GM13977 (cell line): ENCODE measurements around the gene SMARCA4.

Source experiments
- DNase-seq: peaks from one replicate; pipeline ENCODE4 v3.0.0; 2012; ENCODE audit warnings: low spot score
- CTCF ChIP-seq: IDR thresholded peaks from 2 replicates; pipeline ENCODE4 v1.5.1; 2012; ENCODE audit warnings: mild to moderate bottlenecking, control low read depth; ENCODE audit not compliant: insufficient read depth; ENCODE audit errors: extremely low read depth, missing control alignments
- in situ Hi-C: fragments of 300-500 bp; cut with MboI; formaldehyde crosslinking; loops from one replicate; pipeline ENCODE4 v1.12.0; 2022; ENCODE audit warnings: low sequenced_read_pairs, low pct_unique_long_range_greater_than_20kb, mixed read lengths, inconsistent platforms; ENCODE audit not compliant: unreplicated experiment

The SMARCA4 gene

DNA sequence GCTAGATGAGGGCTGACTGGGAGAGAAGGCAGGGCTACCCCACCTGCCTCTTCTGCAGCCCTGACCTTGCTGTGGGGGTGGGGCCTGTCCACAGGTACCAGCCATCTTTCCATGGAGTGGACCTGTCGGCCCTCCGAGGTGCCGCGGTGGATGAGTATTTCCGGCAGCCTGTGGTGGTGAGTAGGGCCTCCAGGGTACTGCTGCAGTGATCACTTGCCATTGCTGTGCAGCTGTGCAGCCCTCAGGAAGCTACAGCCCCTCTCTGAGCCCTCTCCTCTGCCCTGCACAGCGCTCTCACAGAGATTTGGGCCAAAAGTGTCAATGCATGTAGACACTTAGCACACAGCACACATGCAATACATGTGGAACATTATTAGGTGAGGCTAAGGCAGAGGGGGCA lies 44.2 kb upstream of the SMARCA4 start:
- in situ Hi-C loops: no loop called here
- no peak for DNase-seq
- TF ChIP-seq CTCF: no peak

DNA sequence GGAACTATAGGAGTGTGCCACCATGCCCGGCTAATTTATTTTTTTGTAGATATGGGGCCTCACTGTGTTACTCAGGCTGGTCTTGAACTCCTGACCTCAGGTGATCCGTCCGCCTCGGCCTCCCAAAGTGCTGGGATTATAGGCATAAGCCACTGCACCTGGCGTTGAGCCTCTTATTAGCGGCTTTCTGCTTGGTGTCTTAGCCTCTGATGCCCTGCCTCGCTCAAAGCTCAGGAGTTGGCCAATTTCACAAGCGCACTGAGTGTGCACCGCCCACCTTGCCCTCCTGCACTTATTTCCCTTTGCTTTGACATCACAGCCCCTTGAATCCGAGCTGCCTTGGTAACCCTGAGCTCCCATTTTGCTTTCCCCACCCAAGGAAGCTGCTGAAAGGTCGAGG lies 42.5 kb upstream of the SMARCA4 start:
- in situ Hi-C loops: no loop called here
- no peak for DNase-seq
- TF ChIP-seq CTCF: no peak

DNA sequence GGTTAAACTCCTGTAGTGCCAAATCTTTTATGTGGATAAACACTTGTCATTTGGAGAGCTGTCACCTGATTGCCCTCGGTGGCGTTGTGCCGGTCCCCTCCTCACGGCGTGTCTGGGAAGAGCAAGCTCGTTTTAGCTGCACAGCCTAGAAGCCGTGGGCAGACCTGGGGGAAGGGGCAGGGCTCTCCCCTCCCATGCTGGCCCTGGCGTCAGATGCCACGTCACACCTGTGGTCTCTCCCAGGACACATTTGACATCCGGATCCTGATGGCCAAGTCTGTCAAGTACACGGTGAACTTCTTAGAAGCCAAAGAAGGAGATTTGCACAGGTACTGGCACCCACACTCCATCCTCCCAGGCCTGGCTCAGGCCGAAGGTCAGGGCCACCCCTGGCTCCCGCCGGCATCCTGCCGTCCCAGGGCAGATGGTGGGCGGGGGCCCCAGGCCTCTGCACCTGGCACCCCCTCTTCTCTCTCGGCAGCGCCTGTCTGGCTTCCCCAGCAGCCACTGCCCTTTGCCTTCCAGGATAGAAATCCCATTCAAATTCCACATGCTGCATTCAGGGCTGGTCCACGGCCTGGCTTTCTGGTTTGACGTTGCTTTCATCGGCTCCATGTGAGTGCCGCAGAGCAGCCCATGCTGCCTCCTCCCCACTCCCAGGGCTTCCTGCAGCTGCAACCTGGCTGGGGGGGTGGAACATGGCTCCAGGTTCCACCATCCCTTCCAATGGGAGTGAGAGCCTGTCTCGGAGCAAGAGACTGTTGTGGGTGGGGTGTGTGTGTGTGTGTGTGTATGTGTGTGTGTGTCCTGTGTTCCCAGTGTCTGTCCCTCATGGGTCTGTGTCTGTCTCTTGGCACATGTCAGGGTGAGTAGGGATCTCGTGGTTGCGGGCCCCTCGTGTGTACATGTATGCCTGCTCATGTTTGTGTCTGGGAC lies 41.2 kb upstream of the SMARCA4 start:
- in situ Hi-C loops: no loop called here
- DNase-seq: no peak
- TF ChIP-seq CTCF: no peak

DNA sequence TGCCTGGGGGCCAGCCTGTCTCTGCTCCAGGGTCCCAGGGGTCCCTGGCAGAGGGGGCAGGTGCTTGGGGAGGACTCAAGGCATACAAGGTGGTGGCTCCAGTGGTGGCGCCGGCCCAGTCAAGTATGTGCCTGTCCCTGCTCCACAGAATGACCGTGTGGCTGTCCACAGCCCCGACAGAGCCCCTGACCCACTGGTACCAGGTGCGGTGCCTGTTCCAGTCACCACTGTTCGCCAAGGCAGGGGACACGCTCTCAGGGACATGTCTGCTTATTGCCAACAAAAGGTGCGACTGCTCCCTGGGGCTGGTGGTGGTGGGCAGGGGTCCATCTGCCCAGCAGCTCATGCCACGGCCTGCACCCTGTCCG lies 40.6 kb upstream of the SMARCA4 start:
- no peak for DNase-seq
- in situ Hi-C loops: no loop called here
- TF ChIP-seq CTCF: no peak

DNA sequence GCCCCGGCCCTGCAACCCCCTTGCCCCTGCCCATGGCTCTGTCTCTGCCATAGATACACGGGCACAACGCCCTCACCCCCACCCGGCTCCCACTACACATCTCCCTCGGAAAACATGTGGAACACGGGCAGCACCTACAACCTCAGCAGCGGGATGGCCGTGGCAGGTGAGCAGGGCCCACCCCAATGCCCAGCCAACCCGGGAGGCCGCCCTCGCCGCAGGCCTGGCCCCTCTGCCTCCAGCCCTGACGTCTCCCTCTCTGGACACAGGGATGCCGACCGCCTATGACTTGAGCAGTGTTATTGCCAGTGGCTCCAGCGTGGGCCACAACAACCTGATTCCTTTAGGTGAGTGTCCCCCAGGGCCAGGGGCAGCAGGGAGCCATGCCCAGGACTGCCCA lies 40.0 kb upstream of the SMARCA4 start:
- in situ Hi-C loops: no loop called here
- TF ChIP-seq CTCF: no peak
- DNase-seq: no peak

- DNase-seq: no peak
- in situ Hi-C loops: no loop called here
- no peak for TF ChIP-seq CTCF
Measured at GRCh38 chr19:10921199-10921909, 39.5 kb upstream of the SMARCA4 start.
